ENCODE results near the gene ITPRIPL2.

The ITPRIPL2 gene

GRCh38 chr16:19132255-19132654 lies 18.5 kb downstream of the ITPRIPL2 start:
- no peak for DNase-seq (ENCODE audit: extremely low spot score)
- ChIA-PET CTCF (interaction anchor here (1.5 to 2.8 kb wide), 5 partner anchors 12 to 371 kb away, joined by 3 to 9 read pairs (median 5); no protein-coding TSS in a partner anchor), POLR2A (no interaction called here)
- TF ChIP-seq CTCF (IDR thresholded peaks at IDR 0.05; ENCODE audit: control extremely low read depth, extremely low read depth, low read depth, missing control alignments), result no peak

GRCh38 chr16:19132898-19133297 lies 19.1 kb downstream of the ITPRIPL2 start:
- DNase-seq (ENCODE audit: extremely low spot score), result no peak
- ChIA-PET POLR2A (no interaction called here), CTCF (interaction anchor here (1.6 to 2.8 kb wide), 3 partner anchors 12 to 370 kb away, joined by 4 to 6 read pairs (median 5); no protein-coding TSS in a partner anchor)
- TF ChIP-seq CTCF (IDR thresholded peaks at IDR 0.05; ENCODE audit: control extremely low read depth, extremely low read depth, low read depth, missing control alignments), result no peak

GRCh38 chr16:19133600-19133999 lies 19.8 kb downstream of the ITPRIPL2 start:
- no peak for DNase-seq (ENCODE audit: extremely low spot score)
- no peak for TF ChIP-seq CTCF (IDR thresholded peaks at IDR 0.05; ENCODE audit: control extremely low read depth, extremely low read depth, low read depth, missing control alignments)
- ChIA-PET POLR2A (no interaction called here), CTCF (interaction anchor here (1.6 to 2.8 kb wide), 5 partner anchors 11 to 369 kb away, joined by 3 to 6 read pairs (median 4); no protein-coding TSS in a partner anchor)

GRCh38 chr16:19135201-19135842 lies 21.6 kb downstream of the ITPRIPL2 start:
- ChIA-PET POLR2A (no interaction called here), CTCF (interaction anchor here (0.5 to 2.1 kb wide), 9 partner anchors 9 to 237 kb away, joined by 3 to 8 read pairs (median 3); no protein-coding TSS in a partner anchor)
- DNase-seq (ENCODE audit: extremely low spot score), result no peak
- TF ChIP-seq CTCF (IDR thresholded peaks at IDR 0.05; ENCODE audit: control extremely low read depth, extremely low read depth, low read depth, missing control alignments), result no peak

- ChIA-PET POLR2A (no interaction called here), CTCF (interaction anchor here (1.1 to 1.9 kb wide), 7 partner anchors 8 to 236 kb away, joined by 3 to 8 read pairs (median 3); no protein-coding TSS in a partner anchor)
- TF ChIP-seq CTCF (IDR thresholded peaks at IDR 0.05; ENCODE audit: control extremely low read depth, extremely low read depth, low read depth, missing control alignments), result no peak
- DNase-seq (ENCODE audit: extremely low spot score), result no peak
Measured at GRCh38 chr16:19135896-19136438, 22.2 kb downstream of the ITPRIPL2 start.

GRCh38 chr16:19136549-19137196 lies 22.9 kb downstream of the ITPRIPL2 start:
- no peak for DNase-seq (ENCODE audit: extremely low spot score)
- ChIA-PET POLR2A (interaction anchor here (0.5 kb wide), 1 partner anchor 34 kb away, joined by 3 read pairs; no protein-coding TSS in a partner anchor), CTCF (interaction anchor here (1.1 to 1.9 kb wide), 6 partner anchors 8 to 67 kb away, joined by 3 to 8 read pairs (median 3); no protein-coding TSS in a partner anchor)
- no peak for TF ChIP-seq CTCF (IDR thresholded peaks at IDR 0.05; ENCODE audit: control extremely low read depth, extremely low read depth, low read depth, missing control alignments)
